ENCODE results near the gene LTB. TPM values are rescaled to one million over a fixed set of nuclear protein-coding genes. Genes with fewer than 3 reads are reported as not detected.

LTB gene
- total and polyA plus RNA-seq, 4 donors, result 0.67 to 5.3 (median 1.5) TPM

DNA sequence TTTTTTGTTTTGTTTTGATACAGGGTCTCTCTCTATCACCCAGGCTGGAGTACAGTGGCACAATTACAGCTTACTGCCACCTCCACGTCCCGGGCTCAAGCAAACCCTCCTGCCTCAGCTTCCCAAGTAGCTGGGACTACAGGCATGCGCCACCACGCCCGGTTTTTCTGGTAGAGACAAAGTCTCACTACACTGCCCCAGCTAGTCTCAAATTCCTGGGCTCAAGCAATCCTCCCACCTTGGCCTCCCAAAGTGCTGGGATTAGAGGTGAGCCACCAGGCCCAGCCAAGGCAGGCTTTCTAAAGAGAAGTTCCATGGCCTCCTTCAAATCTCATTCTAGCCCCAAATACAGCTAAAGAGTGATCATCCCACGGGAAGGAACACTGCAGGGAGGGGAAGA, 48.2 kb downstream of the LTB start:
- 91% methylated on average over 6 of the region's 6 CpGs for WGBS
- H3K4me3 ChIP-seq (ENCODE audit: low read depth in 1 of 3, low read length in 3 of 3), result no peak overlapping the region
- TF ChIP-seq, protein P1, sequence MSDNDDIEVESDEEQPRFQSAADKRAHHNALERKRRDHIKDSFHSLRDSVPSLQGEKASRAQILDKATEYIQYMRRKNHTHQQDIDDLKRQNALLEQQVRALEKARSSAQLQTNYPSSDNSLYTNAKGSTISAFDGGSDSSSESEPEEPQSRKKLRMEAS (IDR thresholded peaks at IDR 0.05), result no peak
- TF ChIP-seq SP1 (IDR thresholded peaks at IDR 0.05), result no peak
- no peak for TF ChIP-seq YY1 (IDR thresholded peaks at IDR 0.05)
- TF ChIP-seq FOXA1 (IDR thresholded peaks at IDR 0.05), result no peak
- no peak for TF ChIP-seq NR2F2 (IDR thresholded peaks at IDR 0.05)
- TF ChIP-seq, protein P2, sequence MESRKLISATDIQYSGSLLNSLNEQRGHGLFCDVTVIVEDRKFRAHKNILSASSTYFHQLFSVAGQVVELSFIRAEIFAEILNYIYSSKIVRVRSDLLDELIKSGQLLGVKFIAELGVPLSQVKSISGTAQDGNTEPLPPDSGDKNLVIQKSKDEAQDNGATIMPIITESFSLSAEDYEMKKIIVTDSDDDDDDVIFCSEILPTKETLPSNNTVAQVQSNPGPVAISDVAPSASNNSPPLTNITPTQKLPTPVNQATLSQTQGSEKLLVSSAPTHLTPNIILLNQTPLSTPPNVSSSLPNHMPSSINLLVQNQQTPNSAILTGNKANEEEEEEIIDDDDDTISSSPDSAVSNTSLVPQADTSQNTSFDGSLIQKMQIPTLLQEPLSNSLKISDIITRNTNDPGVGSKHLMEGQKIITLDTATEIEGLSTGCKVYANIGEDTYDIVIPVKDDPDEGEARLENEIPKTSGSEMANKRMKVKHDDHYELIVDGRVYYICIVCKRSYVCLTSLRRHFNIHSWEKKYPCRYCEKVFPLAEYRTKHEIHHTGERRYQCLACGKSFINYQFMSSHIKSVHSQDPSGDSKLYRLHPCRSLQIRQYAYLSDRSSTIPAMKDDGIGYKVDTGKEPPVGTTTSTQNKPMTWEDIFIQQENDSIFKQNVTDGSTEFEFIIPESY (IDR thresholded peaks at IDR 0.05), result no peak
- no peak for TF ChIP-seq REST (IDR thresholded peaks at IDR 0.05)
- no peak for TF ChIP-seq GABPA (IDR thresholded peaks at IDR 0.05 in 1 of 2, conservative IDR thresholded peaks at IDR 0.05 in 1 of 2)
- no peak for TF ChIP-seq ATF3 (IDR thresholded peaks at IDR 0.05)
- TF ChIP-seq FOXA2 (IDR thresholded peaks at IDR 0.05), result no peak
- TF ChIP-seq JUND (IDR thresholded peaks at IDR 0.05), result no peak
- TF ChIP-seq EGR1 (IDR thresholded peaks at IDR 0.05; ENCODE audit: low read depth in 2 of 2), result no peak
- no peak for TF ChIP-seq TAF1 (conservative IDR thresholded peaks at IDR 0.05)
- no peak for TF ChIP-seq RXRA (IDR thresholded peaks at IDR 0.05)
- TF ChIP-seq, protein P3, sequence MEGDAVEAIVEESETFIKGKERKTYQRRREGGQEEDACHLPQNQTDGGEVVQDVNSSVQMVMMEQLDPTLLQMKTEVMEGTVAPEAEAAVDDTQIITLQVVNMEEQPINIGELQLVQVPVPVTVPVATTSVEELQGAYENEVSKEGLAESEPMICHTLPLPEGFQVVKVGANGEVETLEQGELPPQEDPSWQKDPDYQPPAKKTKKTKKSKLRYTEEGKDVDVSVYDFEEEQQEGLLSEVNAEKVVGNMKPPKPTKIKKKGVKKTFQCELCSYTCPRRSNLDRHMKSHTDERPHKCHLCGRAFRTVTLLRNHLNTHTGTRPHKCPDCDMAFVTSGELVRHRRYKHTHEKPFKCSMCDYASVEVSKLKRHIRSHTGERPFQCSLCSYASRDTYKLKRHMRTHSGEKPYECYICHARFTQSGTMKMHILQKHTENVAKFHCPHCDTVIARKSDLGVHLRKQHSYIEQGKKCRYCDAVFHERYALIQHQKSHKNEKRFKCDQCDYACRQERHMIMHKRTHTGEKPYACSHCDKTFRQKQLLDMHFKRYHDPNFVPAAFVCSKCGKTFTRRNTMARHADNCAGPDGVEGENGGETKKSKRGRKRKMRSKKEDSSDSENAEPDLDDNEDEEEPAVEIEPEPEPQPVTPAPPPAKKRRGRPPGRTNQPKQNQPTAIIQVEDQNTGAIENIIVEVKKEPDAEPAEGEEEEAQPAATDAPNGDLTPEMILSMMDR (IDR thresholded peaks at IDR 0.05; ENCODE audit: low read depth, low read length, missing input control), result no peak
- no peaks in the 10 kb centered on the region for H3K9me3 ChIP-seq (ENCODE audit: control insufficient read depth in 4 of 4, low read length in 3 of 4)
- DNase-seq (ENCODE audit: low spot score), result no peak
- H3K36me3 ChIP-seq (ENCODE audit: control insufficient read depth in 4 of 4, insufficient read depth in 3 of 4, low read depth in 1 of 4, low read length in 3 of 4), result peaks cover 28 to 81% (median 68%) of the 10 kb centered on the region in 4 donors
- H3K4me1 ChIP-seq (ENCODE audit: control insufficient read depth in 4 of 4, insufficient read depth in 4 of 4, low read length in 3 of 4), result peaks cover 2 to 9% (median 6%) of the 10 kb centered on the region in 4 donors
- H3K27ac ChIP-seq (ENCODE audit: low read depth in 1 of 2, low read length in 2 of 2), result no peak overlapping the region
- H3K27me3 ChIP-seq (ENCODE audit: control insufficient read depth in 4 of 4, insufficient read depth in 4 of 4, low read length in 3 of 4), result no peaks in the 10 kb centered on the region
- no peak overlapping the region for H3K9ac ChIP-seq (ENCODE audit: low read depth in 1 of 2, low read length in 2 of 2)

- 93% methylated on average over 1 of the region's 1 CpG for WGBS
- H3K27me3 ChIP-seq (ENCODE audit: control insufficient read depth in 4 of 4, insufficient read depth in 4 of 4, low read length in 3 of 4), result no peaks in the 10 kb centered on the region
- H3K4me1 ChIP-seq (ENCODE audit: control insufficient read depth in 4 of 4, insufficient read depth in 4 of 4, low read length in 3 of 4), result peaks cover 0 to 4% (median 2%) of the 10 kb centered on the region in 4 donors
- no peak overlapping the region for H3K9ac ChIP-seq (ENCODE audit: low read depth in 1 of 2, low read length in 2 of 2)
- H3K27ac ChIP-seq (ENCODE audit: low read depth in 1 of 2, low read length in 2 of 2), result no peak overlapping the region
- DNase-seq (ENCODE audit: low spot score), result no peak
- H3K36me3 ChIP-seq (ENCODE audit: control insufficient read depth in 4 of 4, insufficient read depth in 3 of 4, low read depth in 1 of 4, low read length in 3 of 4), result peaks cover 26 to 76% (median 63%) of the 10 kb centered on the region in 4 donors
- no peak overlapping the region for H3K4me3 ChIP-seq (ENCODE audit: low read depth in 1 of 3, low read length in 3 of 3)
- H3K9me3 ChIP-seq (ENCODE audit: control insufficient read depth in 4 of 4, low read length in 3 of 4), result no peaks in the 10 kb centered on the region
- TF ChIP-seq SP1 (IDR thresholded peaks at IDR 0.05), result no peak
- TF ChIP-seq HNF4G (IDR thresholded peaks at IDR 0.05), result no peak
- TF ChIP-seq, protein P2 (IDR thresholded peaks at IDR 0.05), result no peak
- TF ChIP-seq, protein P1 (IDR thresholded peaks at IDR 0.05), result no peak
- no peak for TF ChIP-seq FOXA2 (IDR thresholded peaks at IDR 0.05)
- TF ChIP-seq, protein P3 (IDR thresholded peaks at IDR 0.05; ENCODE audit: low read depth, low read length, missing input control), result no peak
- TF ChIP-seq NR2F2 (IDR thresholded peaks at IDR 0.05), result no peak
- TF ChIP-seq ATF3 (IDR thresholded peaks at IDR 0.05), result no peak
- TF ChIP-seq GABPA (IDR thresholded peaks at IDR 0.05 in 1 of 2, conservative IDR thresholded peaks at IDR 0.05 in 1 of 2), result no peak
- no peak for TF ChIP-seq RXRA (IDR thresholded peaks at IDR 0.05)
Measured at GRCh38 chr6:31533455-31533841, 48.8 kb downstream of the LTB start.

Measured in liver (tissue), 9 donors.